ENCODE results near the gene TNFAIP8L3.

Gene TNFAIP8L3

GRCh38 chr15:51076524-51077220 is 18.0 kb downstream of the TNFAIP8L3 start:
- no peak for TF ChIP-seq CTCF (IDR thresholded peaks at IDR 0.05)

GRCh38 chr15:51075826-51076523 is 18.7 kb downstream of the TNFAIP8L3 start:
- TF ChIP-seq CTCF (IDR thresholded peaks at IDR 0.05): no peak

- no peak for TF ChIP-seq CTCF (IDR thresholded peaks at IDR 0.05)
Observed at GRCh38 chr15:51075364-51075763, 19.3 kb downstream of the TNFAIP8L3 start.

- no peak for TF ChIP-seq CTCF (IDR thresholded peaks at IDR 0.05)
Observed at GRCh38 chr15:51074926-51075325, 19.8 kb downstream of the TNFAIP8L3 start.

GRCh38 chr15:51071578-51071977 is 23.1 kb downstream of the TNFAIP8L3 start:
- TF ChIP-seq CTCF (IDR thresholded peaks at IDR 0.05): no peak

- no peak for TF ChIP-seq CTCF (IDR thresholded peaks at IDR 0.05)
Observed at GRCh38 chr15:51069983-51070382, 24.7 kb downstream of the TNFAIP8L3 start.

- no peak for TF ChIP-seq CTCF (IDR thresholded peaks at IDR 0.05)
Observed at GRCh38 chr15:51067510-51067909, 27.2 kb downstream of the TNFAIP8L3 start.

All from LNCAP (cell line).